Hematopoietic multipotent progenitor cell (in vitro differentiated cells): ENCODE results near the gene DUSP28. TPM values are rescaled to one million over a fixed set of nuclear protein-coding genes. Genes with fewer than 3 reads are reported as not detected.
"Not testable (repeated sequence)": the region's sequence is repeated elsewhere in the genome, so short reads cannot be mapped to it uniquely, and the experiment has no call there.

Experiments used
- DNase-seq, 3 donors: peaks; one replicate each; pipeline ENCODE4 v3.0.0-alpha.2; 2011 to 2015; ENCODE audit warnings: low read depth in 2 of 3, low spot score in 2 of 3
- total RNA-seq: library from RNA; depleted of rRNA; stranded (reverse); fragments of >200 nt; gene quantifications from one replicate; pipeline ENCODE4 v1.2.3, GENCODE V29; 2012

Gene DUSP28
- total RNA-seq, 1 donor: 8.3 TPM

DNA sequence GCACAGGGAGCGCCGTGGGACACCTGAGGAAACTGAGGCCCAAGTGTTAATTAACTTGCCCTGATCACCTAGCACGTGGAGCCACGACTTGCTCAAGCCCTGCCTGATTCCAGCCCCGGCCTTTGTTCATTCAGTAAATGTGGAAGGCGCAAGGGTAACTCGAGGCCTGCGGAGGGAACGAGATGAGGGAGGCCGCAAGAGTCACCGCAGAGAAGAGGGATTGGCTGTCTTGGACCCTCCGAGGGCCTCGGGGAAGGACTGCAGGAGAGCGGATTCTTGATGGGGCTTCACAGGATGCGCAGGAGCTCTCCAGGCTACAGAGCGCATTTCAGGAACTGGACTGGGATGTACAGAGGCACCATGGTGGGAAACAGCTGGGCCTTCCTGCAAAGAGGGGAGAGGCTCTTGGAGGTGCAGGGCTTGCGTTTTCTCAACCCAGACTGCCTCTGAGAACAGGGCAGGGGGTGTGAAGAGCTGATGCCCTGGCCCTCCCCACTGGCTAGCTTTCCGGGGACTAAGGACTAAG is 1.9 kb upstream of the DUSP28 start:
- DNase-seq: no peak

DNA sequence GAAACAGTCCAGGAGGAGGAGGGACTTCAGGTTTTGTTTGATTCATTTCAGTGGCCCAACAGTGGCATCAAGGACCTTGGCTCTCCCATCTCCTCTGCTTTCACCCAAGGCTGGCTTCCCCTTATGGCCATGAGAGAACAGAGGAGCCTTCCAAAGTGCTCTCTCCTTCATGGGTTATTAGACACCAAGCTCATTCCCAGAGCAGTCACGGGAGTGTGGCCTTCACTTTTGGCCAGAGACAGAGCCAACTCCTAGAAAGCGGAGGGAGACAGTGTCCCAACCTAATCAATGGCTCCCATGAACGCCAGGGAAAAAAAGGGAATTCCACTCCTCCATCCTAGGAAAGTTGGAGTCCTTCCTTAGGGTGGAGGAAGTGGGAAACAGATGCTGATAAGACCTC is 871 bp upstream of the DUSP28 start:
- DNase-seq: no peak

DNA sequence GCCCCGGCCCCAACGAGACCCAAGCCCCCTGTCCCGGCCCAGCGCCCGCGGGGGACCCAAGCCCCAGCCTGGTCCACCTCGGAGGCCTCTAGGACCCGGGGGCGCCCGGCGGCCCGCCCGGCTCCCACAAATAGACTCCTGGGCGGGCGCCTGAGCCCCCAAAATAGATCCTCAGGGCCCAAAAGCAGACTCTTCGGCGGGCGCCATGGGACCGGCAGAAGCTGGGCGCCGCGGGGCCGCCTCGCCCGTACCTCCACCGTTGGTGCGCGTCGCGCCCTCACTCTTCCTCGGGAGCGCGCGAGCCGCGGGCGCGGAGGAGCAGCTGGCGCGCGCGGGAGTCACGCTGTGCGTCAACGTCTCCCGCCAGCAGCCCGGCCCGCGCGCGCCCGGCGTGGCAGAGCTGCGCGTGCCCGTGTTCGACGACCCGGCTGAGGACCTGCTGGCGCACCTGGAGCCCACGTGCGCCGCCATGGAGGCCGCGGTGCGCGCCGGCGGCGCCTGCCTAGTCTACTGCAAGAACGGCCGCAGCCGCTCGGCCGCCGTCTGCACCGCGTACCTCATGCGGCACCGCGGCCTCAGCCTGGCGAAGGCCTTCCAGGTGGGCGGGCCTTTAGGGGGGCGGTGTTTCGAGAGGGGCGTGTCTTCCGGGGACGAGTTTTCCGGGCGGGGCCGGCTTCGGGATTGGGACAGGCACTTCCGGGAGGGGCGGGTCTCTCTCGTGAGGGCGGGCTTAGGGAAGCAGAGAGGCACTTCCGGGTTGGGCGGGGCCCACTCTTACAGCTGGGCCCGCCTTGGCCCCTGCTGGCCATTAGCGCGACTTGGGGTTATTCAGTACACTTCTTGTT is 545 bp downstream of the DUSP28 start:
- peak; percentile 96 to 99 (median 98) for DNase-seq

DNA sequence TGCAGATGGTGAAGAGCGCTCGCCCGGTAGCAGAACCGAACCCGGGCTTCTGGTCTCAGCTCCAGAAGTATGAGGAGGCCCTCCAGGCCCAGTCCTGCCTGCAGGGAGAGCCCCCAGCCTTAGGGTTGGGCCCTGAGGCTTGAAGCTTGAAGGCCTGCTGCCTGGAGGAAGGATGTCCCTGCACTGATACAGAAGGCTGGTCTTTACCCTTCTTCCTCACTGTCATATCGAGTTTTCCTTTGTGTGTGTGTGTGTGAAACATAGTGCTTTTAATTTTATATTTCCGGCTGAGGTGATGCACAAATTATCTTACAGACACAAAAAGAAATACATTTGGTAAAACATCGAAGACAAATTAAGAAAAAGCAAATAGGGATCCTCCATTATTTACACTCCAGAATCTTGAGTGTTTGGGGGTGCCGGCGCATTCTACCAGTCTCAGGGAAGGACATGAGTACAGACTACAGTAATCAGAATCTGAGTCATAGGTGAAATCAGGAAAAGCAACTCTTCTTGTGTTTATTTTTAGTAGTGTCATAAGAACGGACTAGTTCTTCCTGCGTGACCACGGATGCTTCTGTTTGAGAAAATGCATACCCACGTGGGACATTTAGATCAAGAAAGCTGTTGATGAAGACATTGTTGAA is 1.3 kb downstream of the DUSP28 start:
- DNase-seq: no peak

DNA sequence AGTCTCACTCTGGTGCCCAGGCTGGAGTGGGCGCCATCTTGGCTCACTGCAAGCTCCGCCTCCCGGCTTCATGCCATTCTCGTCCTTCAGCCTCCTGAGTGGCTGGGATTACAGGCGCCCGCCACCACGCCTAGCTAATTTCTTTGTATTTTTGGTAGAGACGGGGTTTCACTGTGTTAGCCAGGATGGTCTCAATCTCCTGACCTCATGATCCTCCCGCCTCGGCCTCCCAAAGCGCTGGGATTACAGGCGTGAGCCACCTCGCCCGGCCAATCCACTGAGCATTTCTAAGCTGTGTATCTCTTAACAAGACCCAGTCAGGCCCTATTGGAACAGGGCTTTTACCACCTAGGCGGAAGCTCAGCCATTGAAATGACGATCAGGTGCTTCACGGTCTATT is 3.1 kb downstream of the DUSP28 start:
- DNase-seq: not testable (repeated sequence)

DNA sequence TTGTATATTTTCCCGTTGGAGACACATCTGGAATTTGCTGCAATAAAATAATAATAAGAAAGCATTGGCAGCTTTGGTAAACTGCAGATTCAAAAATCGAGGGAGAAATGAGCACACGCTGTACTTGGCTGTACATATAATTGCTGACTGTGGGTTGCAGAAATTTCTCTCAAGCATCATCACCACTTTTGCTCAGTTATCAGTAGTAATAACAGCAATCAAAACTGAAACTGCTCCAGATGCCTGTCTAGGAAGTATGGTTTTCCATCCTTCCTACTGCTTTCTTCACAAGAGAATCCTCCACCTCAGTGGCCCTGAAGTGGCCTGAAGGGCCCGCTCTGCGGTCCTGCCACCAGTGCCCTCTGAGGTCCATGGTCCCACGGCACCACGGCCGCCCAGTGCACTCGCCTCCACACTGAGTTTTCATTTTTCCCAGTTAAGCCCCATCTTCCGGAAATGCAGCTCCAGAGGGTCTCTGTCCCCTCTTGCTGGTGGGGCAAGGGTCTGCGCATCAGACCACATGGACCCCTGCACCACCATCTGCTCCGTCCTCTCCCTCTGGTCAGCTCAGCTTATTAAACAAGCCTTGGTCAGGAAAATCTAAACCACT is 3.9 kb downstream of the DUSP28 start:
- no peak for DNase-seq

DNA sequence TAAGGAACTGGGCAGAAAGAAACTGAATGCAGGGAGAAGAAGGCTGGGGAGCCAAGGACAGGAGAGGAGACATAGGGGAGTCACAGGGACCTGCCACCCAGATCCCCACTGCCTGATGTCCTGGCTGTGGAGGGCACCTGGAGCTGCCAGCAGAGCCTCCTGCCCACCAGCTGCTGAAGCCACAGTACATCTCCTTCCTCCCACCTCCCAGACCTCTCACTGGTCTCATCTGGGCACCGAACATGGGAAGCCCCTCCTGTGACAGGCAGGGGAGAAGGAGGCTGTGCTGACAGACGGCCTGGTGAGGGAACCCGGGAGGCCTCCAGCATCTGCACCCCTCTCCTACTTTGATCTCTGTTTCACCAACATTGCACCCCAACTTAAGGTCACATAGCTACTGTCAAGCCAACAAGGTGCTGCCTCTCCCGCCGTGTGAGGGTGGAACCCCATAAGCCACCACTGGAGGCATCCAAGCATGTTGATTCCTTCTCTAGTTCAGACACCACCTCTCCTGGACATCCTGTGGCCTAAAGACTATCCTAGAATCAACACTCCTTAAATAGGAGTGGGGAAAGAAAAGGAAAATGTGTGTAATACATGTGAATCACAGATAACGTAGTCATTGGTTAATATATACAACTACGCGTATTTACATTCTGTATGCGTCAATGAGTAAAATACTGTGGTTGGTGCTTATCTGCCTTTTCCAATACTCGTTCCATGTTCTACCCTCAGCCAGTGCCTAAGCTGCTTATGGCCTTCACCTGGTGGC is 4.6 kb downstream of the DUSP28 start:
- no peak for DNase-seq

DNA sequence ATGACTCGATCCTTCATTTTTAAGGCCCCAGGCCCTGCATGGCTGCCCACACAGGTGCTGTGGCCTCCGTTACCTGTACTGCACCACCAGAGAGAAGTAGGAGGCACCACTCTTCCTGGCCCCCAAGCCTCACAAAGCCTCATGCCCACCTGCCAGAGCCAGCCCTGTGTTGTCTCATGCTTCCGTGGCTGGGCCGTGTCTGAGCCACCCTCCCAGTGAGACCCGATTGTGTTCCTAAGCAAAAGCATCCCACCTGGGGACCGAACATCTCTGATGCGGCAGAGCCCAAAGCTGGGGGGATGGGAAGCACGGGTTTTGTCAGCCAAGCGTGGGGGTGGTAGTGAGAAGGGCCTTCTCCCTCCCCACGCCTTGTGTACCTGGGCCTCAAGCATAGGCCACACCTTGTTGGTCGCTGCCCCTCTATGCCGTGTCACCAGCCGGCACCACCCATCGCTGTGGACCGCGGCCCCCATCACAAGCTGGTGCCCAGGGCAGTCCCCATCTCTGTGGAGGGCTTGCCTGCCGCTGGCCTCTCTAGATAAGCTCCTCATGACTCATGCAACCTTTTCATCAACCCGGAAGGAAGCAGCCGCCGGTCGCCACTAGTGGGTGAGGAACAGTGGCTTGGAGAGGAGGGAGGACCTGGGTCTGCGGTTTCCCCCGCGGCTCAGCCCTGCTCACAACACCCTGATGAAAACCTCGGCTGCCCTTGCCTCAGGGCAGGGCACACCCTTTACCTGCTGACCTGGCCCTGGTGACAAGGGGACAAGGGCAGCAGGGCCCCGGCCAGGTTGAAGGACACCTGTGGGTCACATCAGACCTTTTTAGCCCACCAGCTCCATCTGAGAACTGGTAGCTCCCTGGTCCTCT is 5.4 kb downstream of the DUSP28 start:
- DNase-seq: peak in 2 of 3 donors; percentile 96 to 98

DNA sequence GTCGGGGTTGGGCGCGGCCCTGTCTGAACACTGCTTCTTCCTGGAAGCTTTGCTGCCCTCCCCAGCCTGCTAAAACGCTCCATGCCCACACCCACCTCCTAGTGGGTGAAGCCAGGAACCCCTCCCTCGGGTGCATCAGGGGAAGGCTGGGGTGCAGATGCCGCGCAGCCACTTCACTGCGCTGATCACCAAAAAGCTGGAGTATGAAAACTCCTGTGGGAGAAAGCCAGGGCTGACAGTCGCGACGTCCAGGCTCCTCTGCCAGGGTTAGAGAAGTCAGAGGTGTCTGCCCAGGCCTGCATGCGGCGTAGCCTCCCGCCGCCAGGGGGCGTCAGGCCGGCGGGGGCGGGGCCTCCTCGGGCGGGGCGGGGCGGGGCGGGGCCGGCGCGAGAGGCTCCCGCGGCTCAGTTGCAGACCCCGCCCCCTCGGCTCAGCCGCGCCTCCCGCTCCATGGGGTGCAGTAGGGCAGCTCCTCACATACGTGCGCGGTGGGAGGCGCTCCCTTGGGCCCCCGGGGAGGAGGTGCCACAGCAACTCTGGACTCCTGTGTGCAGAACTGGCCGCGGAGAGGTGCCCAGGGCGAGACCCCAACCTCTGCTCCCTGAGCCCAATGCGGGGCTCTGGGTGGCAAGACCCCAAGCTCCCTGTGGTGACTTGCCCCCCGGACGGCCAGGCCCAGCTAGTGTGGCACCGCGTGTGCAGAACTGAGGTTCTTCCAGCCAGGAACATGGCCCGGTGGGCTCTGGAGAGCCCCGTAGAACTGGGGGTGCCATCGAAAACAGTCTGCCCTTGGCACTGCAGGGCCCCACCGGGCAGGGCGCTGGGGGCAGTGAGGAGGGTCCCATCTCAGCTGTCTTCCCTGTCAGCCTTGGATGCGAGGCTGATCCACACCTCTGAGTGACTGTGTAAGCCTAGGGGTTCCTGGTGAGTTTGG is 6.3 kb downstream of the DUSP28 start:
- peak; percentile 83 to 89 (median 87) for DNase-seq

DNA sequence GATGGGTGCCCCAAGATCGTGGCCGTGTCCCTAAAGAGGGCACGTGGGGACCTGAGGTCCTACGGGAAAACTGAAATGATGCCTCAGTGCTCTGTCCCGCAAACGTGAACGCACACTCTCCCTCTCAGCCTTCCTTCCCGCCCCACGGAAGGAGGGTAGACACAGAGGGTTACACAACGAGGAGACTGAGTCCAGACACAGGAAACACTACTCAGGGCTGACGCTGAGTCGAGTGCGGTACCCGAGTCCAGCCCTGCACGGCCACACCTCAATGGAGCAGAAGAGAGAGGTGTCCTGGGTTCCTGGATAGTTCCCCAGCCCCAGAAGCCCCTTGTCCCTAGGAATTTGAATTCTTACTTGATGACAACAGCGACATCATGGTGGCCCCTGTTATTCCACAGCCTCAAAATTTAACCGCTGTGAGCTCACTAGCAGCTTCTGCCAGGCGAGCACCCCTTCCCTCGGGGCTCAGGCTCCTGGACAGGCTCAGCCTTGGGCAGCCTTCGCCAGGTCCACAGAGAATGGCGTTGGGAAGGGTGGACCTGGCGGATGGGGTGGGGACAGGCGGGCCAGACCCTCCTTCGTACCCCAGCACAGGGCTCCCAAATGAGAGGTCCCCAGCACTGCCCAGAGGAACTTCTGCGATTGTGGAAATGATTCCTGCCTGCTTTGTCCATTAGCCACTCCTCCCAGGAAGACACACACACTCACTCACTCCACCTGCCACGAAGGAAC is 7.1 kb downstream of the DUSP28 start:
- no peak for DNase-seq

DNA sequence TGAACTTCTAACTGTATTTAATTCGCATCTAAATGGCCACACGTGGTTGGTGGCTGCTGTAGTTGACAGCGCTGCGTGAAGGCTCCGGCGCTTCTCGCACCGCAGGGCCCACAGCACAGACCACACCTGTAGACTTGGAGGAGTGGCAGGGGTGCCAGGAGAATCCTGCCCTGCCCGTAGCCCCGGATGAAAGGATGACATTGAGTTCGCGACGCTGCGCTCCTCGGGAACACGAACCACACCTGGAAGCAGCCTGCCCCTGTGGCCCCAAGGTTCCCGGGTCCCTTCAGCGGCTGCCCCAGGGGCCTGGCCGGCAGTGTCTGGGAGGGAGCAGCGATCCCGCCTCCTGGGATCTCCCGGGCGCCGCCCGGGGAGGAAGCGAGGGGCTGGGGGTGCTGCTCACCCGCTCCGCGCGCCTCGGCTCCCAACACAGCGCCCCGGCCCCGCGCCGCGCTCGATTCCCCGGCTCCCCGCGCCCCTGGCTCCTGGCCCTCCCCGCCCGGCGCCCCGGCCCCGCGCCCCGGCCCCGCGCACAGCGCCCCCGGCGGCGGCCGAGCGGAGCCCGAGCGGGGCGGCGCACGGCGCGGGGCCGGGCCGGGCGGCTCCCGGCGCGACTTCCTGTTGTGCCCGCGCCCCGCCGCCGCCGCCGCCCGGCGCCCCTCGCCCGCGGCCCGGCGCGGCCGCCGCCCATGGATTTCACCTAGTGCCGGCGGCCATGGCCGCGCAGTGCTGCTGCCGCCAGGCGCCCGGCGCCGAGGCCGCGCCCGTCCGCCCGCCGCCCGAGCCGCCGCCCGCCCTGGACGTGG is 7.9 kb downstream of the DUSP28 start, which contains the start of gene RNPEPL1:
TSS of gene RNPEPL1 (plus strand) at position 613 of the 806 bp plus-strand sequence. CDS start at position 716, 103 bp downstream.
- DNase-seq: peak in 1 of 3 donors; percentile 41

DNA sequence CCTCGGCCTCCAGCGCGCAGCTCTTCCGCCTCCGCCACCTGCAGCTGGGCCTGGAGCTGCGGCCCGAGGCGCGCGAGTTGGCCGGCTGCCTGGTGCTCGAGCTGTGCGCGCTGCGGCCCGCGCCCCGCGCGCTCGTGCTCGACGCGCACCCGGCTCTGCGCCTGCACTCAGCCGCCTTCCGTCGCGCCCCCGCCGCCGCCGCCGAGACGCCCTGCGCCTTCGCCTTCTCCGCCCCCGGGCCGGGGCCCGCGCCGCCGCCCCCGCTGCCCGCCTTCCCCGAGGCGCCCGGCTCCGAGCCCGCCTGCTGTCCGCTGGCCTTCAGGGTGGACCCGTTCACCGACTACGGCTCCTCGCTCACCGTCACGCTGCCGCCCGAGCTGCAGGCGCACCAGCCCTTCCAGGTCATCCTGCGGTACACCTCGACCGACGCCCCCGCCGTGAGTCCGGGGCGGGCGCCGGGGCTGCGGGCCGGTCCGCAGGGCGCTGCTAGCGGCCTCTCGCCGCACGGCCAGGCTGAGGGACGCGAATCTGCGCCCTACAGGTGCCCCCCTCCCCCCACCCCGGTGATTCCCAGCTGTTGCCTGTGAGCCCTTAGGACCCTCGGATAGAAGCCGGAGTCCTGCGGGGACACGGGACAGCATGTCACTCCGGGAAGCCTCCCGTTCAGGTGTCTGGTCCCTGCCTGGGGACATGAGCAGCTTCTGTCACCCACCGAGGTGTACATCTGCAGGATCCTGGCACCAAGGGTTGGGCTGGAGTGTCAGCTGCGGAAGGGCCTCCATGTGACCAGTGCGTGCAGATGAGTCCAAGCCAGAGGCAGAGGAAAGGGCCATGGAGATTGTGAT is 8.7 kb downstream of the DUSP28 start:
- DNase-seq: peak in 2 of 3 donors; percentile 63 to 64

DNA sequence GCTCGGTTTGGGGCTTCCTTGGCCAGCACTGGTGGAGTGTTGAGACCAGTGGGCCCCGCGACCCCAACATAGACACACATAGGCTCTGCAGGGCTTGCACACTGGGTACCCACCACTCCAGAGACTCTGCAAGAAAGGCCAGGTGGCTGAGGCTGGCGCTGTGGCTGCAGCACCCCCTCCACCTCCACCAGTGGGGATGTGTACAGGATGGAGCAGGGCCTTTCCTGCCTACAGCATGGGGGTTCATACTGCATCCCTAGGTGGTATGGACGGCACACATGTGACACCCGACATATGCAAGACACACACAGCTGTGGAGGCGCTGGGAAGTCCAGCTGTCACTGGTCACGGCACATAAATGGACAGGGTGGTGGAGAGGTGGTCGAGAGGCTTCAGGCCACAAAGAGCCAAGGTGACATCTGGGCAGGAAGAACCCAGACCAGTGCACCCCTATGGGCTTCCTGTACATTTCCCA is 9.4 kb downstream of the DUSP28 start:
- no peak for DNase-seq

DNA sequence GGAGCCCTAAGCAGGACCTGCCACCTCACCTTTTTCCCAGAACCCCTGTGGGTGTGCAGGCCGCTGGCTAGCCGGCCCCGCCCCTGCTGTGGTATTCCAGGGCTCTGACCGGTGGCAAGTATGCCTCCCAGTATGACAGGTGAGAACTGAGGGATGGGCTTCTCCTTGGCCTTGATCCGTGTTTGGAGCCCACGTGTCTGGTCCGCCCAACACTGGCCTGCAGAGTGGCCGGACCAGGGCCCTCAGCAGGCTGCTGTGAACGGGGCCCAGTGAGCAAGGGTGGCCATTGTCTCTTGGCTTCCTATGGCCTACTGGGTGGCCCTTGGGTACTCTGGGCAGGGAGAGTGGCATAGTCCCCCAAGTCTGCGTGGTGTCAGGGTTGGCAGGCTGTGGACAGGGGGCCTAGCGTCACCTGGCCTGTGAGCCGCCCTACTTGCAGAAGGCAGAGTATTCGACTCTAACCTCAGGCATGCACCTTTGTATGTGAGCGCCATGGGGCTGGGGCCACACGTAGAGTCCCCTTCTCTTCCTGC is 9.9 kb downstream of the DUSP28 start:
- no peak for DNase-seq

DNA sequence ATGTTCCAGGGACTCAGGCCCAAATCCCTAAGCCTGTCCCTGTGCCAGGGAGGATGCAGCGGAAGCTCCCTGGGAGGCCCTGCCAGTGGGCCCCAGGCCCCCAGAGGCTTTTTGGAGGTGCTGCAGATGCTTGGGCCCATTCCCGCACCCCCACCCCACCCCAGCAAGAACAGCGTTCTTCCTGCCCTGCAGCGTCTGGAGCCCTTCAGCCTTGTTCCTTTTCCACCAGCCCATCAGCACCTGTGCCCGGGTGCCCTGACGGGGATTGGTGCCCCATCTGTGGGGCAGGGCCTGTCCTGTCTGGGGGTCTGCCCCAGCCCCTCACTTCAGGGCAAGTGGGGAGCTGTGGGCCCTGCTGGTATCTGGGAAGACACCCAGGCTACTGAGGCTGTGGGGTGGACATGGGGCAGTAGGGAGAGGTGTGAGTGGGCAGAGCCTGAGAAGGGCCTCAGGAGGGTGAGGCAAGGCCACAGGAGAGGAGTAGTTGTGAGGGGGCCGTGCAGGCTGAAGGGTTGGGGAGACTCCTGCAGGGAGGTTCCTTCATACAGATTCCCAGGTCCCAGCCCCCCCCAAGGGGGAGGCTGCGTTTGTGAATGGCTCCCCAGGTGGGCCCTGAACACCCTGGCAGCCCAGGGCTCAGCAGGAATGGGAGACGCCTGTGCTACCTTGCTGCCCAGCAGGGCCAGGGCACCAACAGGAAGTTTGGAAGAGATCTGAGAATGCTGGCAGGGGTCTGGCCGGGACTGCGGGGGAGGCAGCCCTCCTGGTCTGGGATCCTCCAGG is 10.6 kb downstream of the DUSP28 start:
- no peak for DNase-seq
